NB4 (cell line): ENCODE measurements around the gene CUTA.
A peak's percentile ranks its signal among the peaks of the same experiment; 100 is the strongest.

ENCODE experiments used
- POLR2A ChIP-seq: IDR thresholded peaks from 2 replicates; pipeline ENCODE4 v1.6.1; 2011; ENCODE audit warnings: mild to moderate bottlenecking; ENCODE audit not compliant: insufficient read length; ENCODE audit errors: extremely low read depth
- TF ChIP-seq, protein P1 (sequence below): IDR thresholded peaks from one replicate; pipeline ENCODE4 v1.5.1; 2012; ENCODE audit warnings: low read depth, low read length
- TF ChIP-seq, protein P2 (sequence below): IDR thresholded peaks from 2 replicates; pipeline ENCODE4 v1.6.1; 2011; ENCODE audit warnings: low read depth, low read length

GRCh38 chr6:33430991-33431879 lies 13.3 kb upstream of the CUTA start:
- TF ChIP-seq POLR2A, result no peak
- TF ChIP-seq, protein P1, sequence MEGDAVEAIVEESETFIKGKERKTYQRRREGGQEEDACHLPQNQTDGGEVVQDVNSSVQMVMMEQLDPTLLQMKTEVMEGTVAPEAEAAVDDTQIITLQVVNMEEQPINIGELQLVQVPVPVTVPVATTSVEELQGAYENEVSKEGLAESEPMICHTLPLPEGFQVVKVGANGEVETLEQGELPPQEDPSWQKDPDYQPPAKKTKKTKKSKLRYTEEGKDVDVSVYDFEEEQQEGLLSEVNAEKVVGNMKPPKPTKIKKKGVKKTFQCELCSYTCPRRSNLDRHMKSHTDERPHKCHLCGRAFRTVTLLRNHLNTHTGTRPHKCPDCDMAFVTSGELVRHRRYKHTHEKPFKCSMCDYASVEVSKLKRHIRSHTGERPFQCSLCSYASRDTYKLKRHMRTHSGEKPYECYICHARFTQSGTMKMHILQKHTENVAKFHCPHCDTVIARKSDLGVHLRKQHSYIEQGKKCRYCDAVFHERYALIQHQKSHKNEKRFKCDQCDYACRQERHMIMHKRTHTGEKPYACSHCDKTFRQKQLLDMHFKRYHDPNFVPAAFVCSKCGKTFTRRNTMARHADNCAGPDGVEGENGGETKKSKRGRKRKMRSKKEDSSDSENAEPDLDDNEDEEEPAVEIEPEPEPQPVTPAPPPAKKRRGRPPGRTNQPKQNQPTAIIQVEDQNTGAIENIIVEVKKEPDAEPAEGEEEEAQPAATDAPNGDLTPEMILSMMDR, result no peak
- TF ChIP-seq, protein P2, sequence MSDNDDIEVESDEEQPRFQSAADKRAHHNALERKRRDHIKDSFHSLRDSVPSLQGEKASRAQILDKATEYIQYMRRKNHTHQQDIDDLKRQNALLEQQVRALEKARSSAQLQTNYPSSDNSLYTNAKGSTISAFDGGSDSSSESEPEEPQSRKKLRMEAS, result 0 out of 2 replicates have a peak, but pooled peaks have one; percentile 6
